Hepatocyte (in vitro differentiated cells): ENCODE results near the gene CORO2B. TPM values are rescaled to one million over a fixed set of nuclear protein-coding genes. Genes with fewer than 3 reads are reported as not detected.

Experiments used
- DNase-seq: peaks from one replicate; pipeline ENCODE4 v3.0.0-alpha.2; 2016; ENCODE audit warnings: low spot score
- H2AFZ ChIP-seq: fragments of 200-600 bp; sonication (generic); 2 replicates; pipeline ENCODE4 v1.6.0; 2016; ENCODE audit warnings: antibody characterized with exemption, mild to moderate bottlenecking
- H3K27ac ChIP-seq: fragments of 200-600 bp; sonication (generic); 2 replicates; pipeline ENCODE4 v1.5.1; 2016; ENCODE audit warnings: mild to moderate bottlenecking
- H3K27me3 ChIP-seq: fragments of 200-600 bp; sonication (generic); 2 replicates; pipeline ENCODE4 v1.6.1; 2016
- H3K36me3 ChIP-seq: fragments of 200-600 bp; sonication (generic); replicated peaks from 2 replicates; pipeline ENCODE4 v1.5.1; 2016; ENCODE audit warnings: low read depth; ENCODE audit not compliant: insufficient read depth
- H3K4me1 ChIP-seq: fragments of 200-600 bp; sonication (generic); 2 replicates; pipeline ENCODE4 v1.5.1; 2016; ENCODE audit warnings: mild to moderate bottlenecking, moderate library complexity; ENCODE audit not compliant: insufficient read depth
- H3K4me2 ChIP-seq: fragments of 200-600 bp; sonication (generic); 2 replicates; pipeline ENCODE4 v1.6.0; 2016
- H3K4me3 ChIP-seq: fragments of 200-600 bp; sonication (generic); 2 replicates; pipeline ENCODE4 v1.5.1; 2016; ENCODE audit warnings: mild to moderate bottlenecking
- H3K79me2 ChIP-seq: fragments of 200-600 bp; sonication (generic); 2 replicates; pipeline ENCODE4 v1.6.0; 2017; ENCODE audit warnings: mild to moderate bottlenecking
- H3K9me2 ChIP-seq: fragments of 200-600 bp; sonication (generic); replicated peaks from 2 replicates; pipeline ENCODE4 v1.6.0; 2017; ENCODE audit warnings: mild to moderate bottlenecking; ENCODE audit not compliant: insufficient read depth
- H3K9me3 ChIP-seq: fragments of 200-600 bp; sonication (generic); 2 replicates; pipeline ENCODE4 v1.5.1; 2016; ENCODE audit warnings: low read depth, mild to moderate bottlenecking
- H4K20me1 ChIP-seq: fragments of 200-600 bp; sonication (generic); 2 replicates; pipeline ENCODE4 v1.6.0; 2016; ENCODE audit warnings: mild to moderate bottlenecking; ENCODE audit not compliant: insufficient read depth, poor library complexity, severe bottlenecking
- CTCF ChIP-seq: fragments of 200-600 bp; sonication (generic); IDR thresholded peaks from 2 replicates; pipeline ENCODE4 v1.5.1; 2016; ENCODE audit warnings: antibody characterized with exemption, mild to moderate bottlenecking; ENCODE audit not compliant: poor library complexity
- EZH2 ChIP-seq: fragments of 200-600 bp; sonication (generic); IDR thresholded peaks from 2 replicates; pipeline ENCODE4 v1.6.1; 2016; ENCODE audit warnings: antibody characterized with exemption, mild to moderate bottlenecking, borderline replicate concordance
- EZH2phosphoT487 ChIP-seq: fragments of 200-600 bp; sonication (generic); IDR thresholded peaks from one replicate; pipeline ENCODE4 v1.6.1; 2018; ENCODE audit warnings: antibody characterized with exemption, mild to moderate bottlenecking, low read depth, moderate library complexity; ENCODE audit not compliant: unreplicated experiment, severe bottlenecking
- WGBS: methylation state at CpG from one replicate; pipeline ENCODE4 v1.1.6; 2016; ENCODE audit warnings: low lambda C conversion rate; ENCODE audit errors: missing lambda C conversion rate; 5-methylcytosine and 5-hydroxymethylcytosine counted together
- polyA plus RNA-seq: library from polyadenylated mRNA; unstranded; fragments of >200 nt; fragmentation: Nextera tagmentation; extraction: Ambion mirVana; gene quantifications from 2 replicates; pipeline ENCODE4 v1.2.1, GENCODE V29; 2016
- total RNA-seq: library from RNA; depleted of rRNA; stranded (reverse); fragments of >200 nt; gene quantifications from 2 replicates; pipeline ENCODE4 v1.2.3, GENCODE V29; 2014

CORO2B gene
- total and polyA plus RNA-seq, 2 experiments from 2014 or later = 2.9 to 5.1 TPM

- H3K4me2 ChIP-seq = no peak overlapping the region
Observed at GRCh38 chr15:68589053-68589452, 10.3 kb downstream of the CORO2B start.

GRCh38 chr15:68589783-68590710, 11.3 kb downstream of the CORO2B start:
- Histone ChIP-seq H3K27ac (no peak overlapping the region), H3K4me3 (no peak overlapping the region), H3K4me2 (no peak overlapping the region), H3K4me1 (peaks cover 5% of the 10 kb centered on the region), H3K9me3 (no peaks in the 10 kb centered on the region), H3K79me2 (no peaks in the 10 kb centered on the region), H3K36me3 (no peaks in the 10 kb centered on the region), H3K27me3 (no peaks in the 10 kb centered on the region), H3K9me2 (no peaks in the 10 kb centered on the region), H4K20me1 (no peaks in the 10 kb centered on the region), H2AFZ (no peak overlapping the region)
- TF ChIP-seq EZH2phosphoT487 (no peak), CTCF (no peak), EZH2 (no peak)
- DNase-seq = no peak
- WGBS = 90% methylated on average over 15 of the region's 15 CpGs

More at GRCh38 chr15:68589053-68589452, 10.3 kb downstream of the CORO2B start:
- WGBS = 63% methylated on average over 2 of the region's 2 CpGs
- DNase-seq = no peak
- TF ChIP-seq EZH2 = no peak
- TF ChIP-seq CTCF = no peak
- TF ChIP-seq EZH2phosphoT487 = no peak
- Histone ChIP-seq H3K4me3 (no peak overlapping the region), H3K4me1 (peaks cover 5% of the 10 kb centered on the region), H3K79me2 (no peaks in the 10 kb centered on the region), H3K36me3 (no peaks in the 10 kb centered on the region), H2AFZ (no peak overlapping the region), H3K9me3 (no peaks in the 10 kb centered on the region), H3K27me3 (no peaks in the 10 kb centered on the region), H3K9me2 (no peaks in the 10 kb centered on the region), H3K27ac (no peak overlapping the region), H4K20me1 (no peaks in the 10 kb centered on the region)

DNA sequence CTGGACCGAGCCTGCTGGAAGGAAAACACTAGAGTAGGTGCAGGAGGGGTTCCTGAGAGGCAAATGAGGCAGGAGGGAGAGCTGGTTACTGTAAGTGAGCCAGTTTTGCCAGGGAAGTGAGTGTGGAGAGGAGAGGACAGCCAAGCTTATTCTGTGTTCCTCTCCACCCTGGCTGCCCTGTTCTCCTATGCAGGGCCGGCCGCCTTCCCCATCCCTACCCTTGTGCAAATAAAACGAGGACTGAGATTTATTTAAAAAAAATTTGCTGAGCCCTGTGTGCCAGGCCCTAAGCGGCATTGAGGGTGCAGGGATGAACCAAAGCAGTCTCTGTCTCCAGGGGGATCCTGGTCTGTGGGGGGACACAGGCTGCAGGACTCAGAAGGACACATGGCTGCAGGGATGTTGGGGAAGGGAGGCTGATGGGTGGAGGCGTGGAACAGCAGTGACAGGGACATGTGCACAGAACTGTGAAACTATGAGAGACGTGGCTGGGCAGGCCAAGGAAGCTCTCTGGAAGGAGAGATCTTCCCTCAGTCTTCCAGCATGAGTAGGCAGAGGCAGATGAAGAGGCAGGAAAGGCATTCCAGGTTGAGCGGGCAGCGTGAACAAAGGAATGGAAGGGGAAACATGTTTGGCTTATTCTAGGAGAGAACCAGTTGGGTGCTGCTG, 12.1 kb downstream of the CORO2B start:
- H2AFZ ChIP-seq = no peak overlapping the region
- no peak overlapping the region for H3K4me2 ChIP-seq
- no peak overlapping the region for H3K4me3 ChIP-seq
- no peaks in the 10 kb centered on the region for H3K9me3 ChIP-seq
- TF ChIP-seq EZH2 (no peak), EZH2phosphoT487 (no peak), CTCF (no peak)
- H3K36me3 ChIP-seq = no peaks in the 10 kb centered on the region
- no peaks in the 10 kb centered on the region for H3K27me3 ChIP-seq
- no peak overlapping the region for H3K27ac ChIP-seq
- DNase-seq = no peak
- peaks cover 5% of the 10 kb centered on the region for H3K4me1 ChIP-seq
- H4K20me1 ChIP-seq = no peaks in the 10 kb centered on the region
- H3K79me2 ChIP-seq = no peaks in the 10 kb centered on the region
- no peaks in the 10 kb centered on the region for H3K9me2 ChIP-seq
- WGBS = 91% methylated on average over 9 of the region's 9 CpGs
